Transverse colon (tissue), 4 donors: ENCODE measurements around the gene AP4S1. TPM values are rescaled to one million over a fixed set of nuclear protein-coding genes. Genes with fewer than 3 reads are reported as not detected.
"Not testable (repeated sequence)": the region's sequence is repeated elsewhere in the genome, so short reads cannot be mapped to it uniquely, and the experiment has no call there.

Experiments used
- DNase-seq: peaks from one replicate; pipeline ENCODE4 v3.0.0-alpha.2; 2019
- H3K27ac ChIP-seq, 4 donors: fragments of 200-600 bp; sonication (generic); 2 replicates each; pipeline ENCODE4 v1.5.1; 2016 to 2018; ENCODE audit warnings: inconsistent platforms in 4 of 4
- H3K27me3 ChIP-seq: fragments of 200-600 bp; sonication (generic); 2 replicates; pipeline ENCODE4 v1.5.1; 2017; ENCODE audit warnings: inconsistent platforms
- H3K36me3 ChIP-seq, 4 donors: fragments of 200-600 bp; sonication (generic); 2 replicates each; pipeline ENCODE4 v1.5.1; 2017 to 2019; ENCODE audit warnings: inconsistent platforms in 4 of 4
- H3K4me1 ChIP-seq, 4 donors: fragments of 200-600 bp; sonication (generic); 2 replicates each; pipeline ENCODE4 v1.5.1; 2017 to 2020; ENCODE audit warnings: inconsistent platforms in 4 of 4
- H3K4me3 ChIP-seq, 4 donors: fragments of 200-600 bp; sonication (generic); 1 replicate in 1 of 4; 2 replicates in 3 of 4; pipeline versions ENCODE4 v1.5.1 to v1.6.1; 2017 to 2019; ENCODE audit warnings: inconsistent platforms in 4 of 4
- H3K9me3 ChIP-seq, 2 donors: fragments of 200-600 bp; sonication (generic); 2 replicates each; pipeline ENCODE4 v1.5.1; 2017 to 2019; ENCODE audit warnings: inconsistent platforms in 2 of 2
- CTCF ChIP-seq, 5 experiments: fragments of 200-600 bp in 3 of 5; fragments of 450-650 bp in 2 of 5; sonication (generic) in 3 of 5; IDR thresholded peaks; 1 replicate in 2 of 5; 2 replicates in 3 of 5; pipeline ENCODE4 v1.5.1; 2016 to 2017; ENCODE audit warnings: antibody characterized with exemption in 5 of 5, inconsistent platforms in 3 of 5, mild to moderate bottlenecking in 2 of 5, moderate library complexity in 1 of 5
- EP300 ChIP-seq: sonication (generic); formaldehyde crosslinking; IDR thresholded peaks from one replicate; pipeline ENCODE4 v1.6.1; 2017; ENCODE audit warnings: antibody characterized with exemption, low read depth
- POLR2A ChIP-seq: fragments of 450-650 bp; IDR thresholded peaks from one replicate; pipeline ENCODE4 v1.6.1; 2016; ENCODE audit warnings: antibody characterized with exemption, mild to moderate bottlenecking, moderate library complexity
- POLR2AphosphoS5 ChIP-seq, 3 donors: sonication (generic); formaldehyde crosslinking; IDR thresholded peaks; one replicate each; pipeline ENCODE4 v1.6.1; 2016; ENCODE audit warnings: antibody characterized with exemption in 3 of 3
- WGBS, 2 donors: methylation state at CpG; one replicate each; pipeline ENCODE4 v1.1.5; 2018; ENCODE audit warnings: low coverage in 1 of 2; 5-methylcytosine and 5-hydroxymethylcytosine counted together
- in situ Hi-C, 4 donors: fragments of 200-750 bp; cut with MboI; loops; one replicate each; pipeline versions ENCODE4 v1.15.0 to v1.15.1; 2017; ENCODE audit warnings: low sequenced_read_pairs in 3 of 4, low pct_ligation_motif_present in 1 of 4, low pct_unique_long_range_greater_than_20kb in 1 of 4
- intact Hi-C: fragments of 100-400 bp; cut with DNase I; formaldehyde crosslinking; loops from one replicate; pipeline ENCODE4 v1.15.1; 2023; ENCODE audit warnings: low total_unique reads
- total RNA-seq, 4 donors: library from RNA; depleted of rRNA; stranded (reverse); fragments of >200 nt; gene quantifications; one replicate each; pipeline ENCODE4 v1.1.0, GENCODE V29; 2016

Gene AP4S1
- total RNA-seq: 1 to 10 TPM in 3 of 4 donors, under 1 TPM in 1; 0.60 to 9.8 (median 4.6) TPM

- in situ Hi-C loops (no loop called here), intact Hi-C loops (no loop called here)
- 0 to 1% methylated on average over 6 to 28 of the region's 53 CpGs for WGBS, 2 donors
- Histone ChIP-seq H3K27ac (peak within 1 kb of the TSS; percentile 94 to 100 (median 98)), H3K9me3 (no peaks in the 10 kb centered on the region), H3K4me3 (peak within 1 kb of the TSS; percentile 72 to 99 (median 92)), H3K4me1 (peaks cover 0 to 38% (median 24%) of the 10 kb centered on the region in 4 donors), H3K27me3 (no peaks in the 10 kb centered on the region), H3K36me3 (no peaks in the 10 kb centered on the region)
- no peak for TF ChIP-seq EP300
- TF ChIP-seq POLR2A: peak; percentile 40
- peak; percentile 55 for DNase-seq
Measured at GRCh38 chr14:31025367-31026076, at the start of gene AP4S1. Gene AP4S1 (plus strand): TSS chr14:31025649. CDS start chr14:31066197, 40,548 bp downstream.

GRCh38 chr14:30977752-30978151, 47.7 kb upstream of the AP4S1 start:
- Histone ChIP-seq H3K27ac (no peak overlapping the region), H3K27me3 (no peaks in the 10 kb centered on the region), H3K9me3 (no peaks in the 10 kb centered on the region), H3K4me1 (peaks cover 6 to 56% (median 29%) of the 10 kb centered on the region in 4 donors), H3K36me3 (no peaks in the 10 kb centered on the region), H3K4me3 (no peak overlapping the region)
- in situ Hi-C loops (loop anchor here in 2 of 4 donors (25.0 kb wide), 2 partner anchors 110 to 385 kb away; no protein-coding TSS in a partner anchor), intact Hi-C loops (no loop called here)
- TF ChIP-seq CTCF (IDR thresholded peaks at IDR 0.05): no peak
- no peak for TF ChIP-seq POLR2AphosphoS5 (IDR thresholded peaks at IDR 0.05)
- TF ChIP-seq POLR2A: no peak
- TF ChIP-seq EP300: no peak
- DNase-seq: no peak
- 61 to 85% methylated on average over 2 of the region's 2 CpGs for WGBS, 2 donors

- in situ Hi-C loops (loop anchor here (5.0 to 25.0 kb wide), 4 partner anchors 92 to 382 kb away; no protein-coding TSS in a partner anchor), intact Hi-C loops (loop anchor here (5.0 kb wide), 1 partner anchor 102 kb away; no protein-coding TSS in a partner anchor)
- peaks cover 6 to 33% (median 18%) of the 10 kb centered on the region in 4 donors for H3K4me1 ChIP-seq
- H3K4me3 ChIP-seq, H3K9me3 ChIP-seq, H3K27me3 ChIP-seq, H3K36me3 ChIP-seq, DNase-seq: not testable (repeated sequence)
- 57 to 65% methylated on average over 7 to 13 of the region's 13 CpGs for WGBS, 2 donors
- TF ChIP-seq CTCF (IDR thresholded peaks at IDR 0.05): peak; percentile 53 to 62 (median 56)
- peak overlapping the region in 2 of 4 donors; percentile 8 to 20 for H3K27ac ChIP-seq
Measured at GRCh38 chr14:30980106-30980704, 45.2 kb upstream of the AP4S1 start.

GRCh38 chr14:30980980-30981379, 44.5 kb upstream of the AP4S1 start:
- TF ChIP-seq POLR2AphosphoS5 (IDR thresholded peaks at IDR 0.05): no peak
- no peak for TF ChIP-seq CTCF (IDR thresholded peaks at IDR 0.05)
- no peak for TF ChIP-seq POLR2A
- TF ChIP-seq EP300: no peak
- no peaks in the 10 kb centered on the region for H3K9me3 ChIP-seq
- peaks cover 6 to 29% (median 14%) of the 10 kb centered on the region in 4 donors for H3K4me1 ChIP-seq
- intact Hi-C loops: loop anchor here (5.0 kb wide), 1 partner anchor 101 kb away; no protein-coding TSS in a partner anchor
- no peak overlapping the region for H3K4me3 ChIP-seq
- 40 to 63% methylated on average over 1 to 3 of the region's 3 CpGs for WGBS, 2 donors
- no peaks in the 10 kb centered on the region for H3K36me3 ChIP-seq
- DNase-seq: no peak
- in situ Hi-C loops: loop anchor here (5.0 to 25.0 kb wide), 4 partner anchors 91 to 381 kb away; no protein-coding TSS in a partner anchor
- no peaks in the 10 kb centered on the region for H3K27me3 ChIP-seq
- H3K27ac ChIP-seq: peak overlapping the region in 1 of 4 donors; percentile 8
